SK-N-SH (cell line): Measurements from ENCODE around the gene PARP4. TPM values are rescaled to one million over a fixed set of nuclear protein-coding genes. Genes with fewer than 3 reads are reported as not detected.

Experiments
- CTCF ChIA-PET: fragments of 300-600, 350-600 bp; formaldehyde crosslinking; extraction: SDS; loops from one replicate; lab custom pipeline; 2021; lab: Yijun Ruan, JAX
- POLR2A ChIA-PET: fragments of 350-600 bp; sonication (Branson Sonifier 250); formaldehyde crosslinking; extraction: SDS; loops from one replicate; lab custom pipeline; 2020; ENCODE audit warnings: antibody characterized with exemption, inconsistent platforms; lab: Yijun Ruan, JAX
- DNase-seq: peaks from one replicate; pipeline ENCODE4 v3.0.0; 2012
- H2AFZ ChIP-seq: fragments of 200-600 bp; sonication (generic); 2 replicates; pipeline ENCODE4 v1.8.1; 2016; ENCODE audit warnings: antibody characterized with exemption, mild to moderate bottlenecking, low read depth
- H3F3A ChIP-seq: fragments of 200-600 bp; sonication (generic); replicated peaks from 2 replicates; pipeline ENCODE3; 2016; ENCODE audit warnings: antibody characterized with exemption, mild to moderate bottlenecking; ENCODE audit not compliant: insufficient read depth
- H3K27ac ChIP-seq, 2 experiments: fragments of 200-500 bp in 1 of 2; fragments of 200-600 bp in 1 of 2; sonication (Bioruptor generic) in 1 of 2; sonication (generic), shearing (Covaris generic) in 1 of 2; 2 replicates each; pipeline versions ENCODE4 v1.5.1 to v1.6.1; 2014 to 2016; ENCODE audit warnings: low read depth in 2 of 2, inconsistent platforms in 1 of 2, low read length in 1 of 2, mild to moderate bottlenecking in 1 of 2, mixed read lengths in 1 of 2
- H3K27me3 ChIP-seq: fragments of 200-600 bp; sonication (generic), shearing (Covaris generic); 2 replicates; pipeline ENCODE4 v1.6.1; 2016; ENCODE audit warnings: mixed run types; ENCODE audit not compliant: insufficient read depth
- H3K36me3 ChIP-seq, 2 experiments: fragments of 200-500 bp in 1 of 2; fragments of 200-600 bp in 1 of 2; sonication (Bioruptor generic) in 1 of 2; sonication (generic) in 1 of 2; replicated peaks in 1 of 2; 2 replicates each; pipeline versions ENCODE3 to v1.5.1; 2014 to 2016; ENCODE audit warnings: low read length in 1 of 2, mild to moderate bottlenecking in 1 of 2; ENCODE audit not compliant: insufficient read depth in 2 of 2, control insufficient read depth in 1 of 2
- H3K4me1 ChIP-seq, 2 experiments: fragments of 200-500 bp in 1 of 2; fragments of 200-600 bp in 1 of 2; sonication (Bioruptor generic) in 1 of 2; sonication (generic), shearing (Covaris generic) in 1 of 2; 2 replicates each; pipeline versions ENCODE4 v1.5.1 to v1.6.1; 2014 to 2016; ENCODE audit warnings: low read depth in 1 of 2, low read length in 1 of 2, mixed run types in 1 of 2; ENCODE audit not compliant: insufficient read depth in 2 of 2, control insufficient read depth in 1 of 2
- H3K4me2 ChIP-seq: fragments of 200-600 bp; sonication (generic), shearing (Covaris generic); 2 replicates; pipeline ENCODE4 v1.6.1; 2017; ENCODE audit warnings: mixed run types
- H3K4me3 ChIP-seq, 2 experiments: fragments of 200-500 bp in 1 of 2; fragments of 200-600 bp in 1 of 2; sonication (Bioruptor generic) in 1 of 2; sonication (generic), shearing (Covaris generic) in 1 of 2; 2 replicates each; pipeline versions ENCODE4 v1.5.1 to v1.8.1; 2014 to 2016; ENCODE audit warnings: low read depth in 2 of 2, inconsistent platforms in 1 of 2, low read length in 1 of 2, mild to moderate bottlenecking in 1 of 2, mixed read lengths in 1 of 2, moderate library complexity in 1 of 2
- H3K79me2 ChIP-seq: fragments of 200-600 bp; sonication (generic); 2 replicates; pipeline ENCODE4 v1.8.1; 2017; ENCODE audit warnings: mild to moderate bottlenecking; ENCODE audit not compliant: insufficient read depth
- H3K9ac ChIP-seq: fragments of 200-600 bp; sonication (generic); 2 replicates; pipeline ENCODE4 v1.6.1; 2017; ENCODE audit warnings: mixed run types
- H3K9me2 ChIP-seq: fragments of 200-600 bp; sonication (generic); 2 replicates; pipeline ENCODE4 v1.6.1; 2017; ENCODE audit warnings: mixed run types
- H3K9me3 ChIP-seq: fragments of 200-600 bp; sonication (generic); 2 replicates; pipeline ENCODE4 v1.6.1; 2017; ENCODE audit warnings: mixed run types, mild to moderate bottlenecking, moderate library complexity
- H4K20me1 ChIP-seq: fragments of 200-600 bp; sonication (generic); 2 replicates; pipeline ENCODE4 v1.6.1; 2017; ENCODE audit warnings: mild to moderate bottlenecking, mixed run types; ENCODE audit not compliant: insufficient read depth
- CHD2 ChIP-seq: fragments of 150-350 bp; IDR thresholded peaks from 2 replicates; pipeline ENCODE4 v1.6.1; 2018; ENCODE audit warnings: low read length; ENCODE audit not compliant: partially characterized antibody
- EZH2phosphoT487 ChIP-seq: fragments of 200-600 bp; sonication (generic); IDR thresholded peaks from 2 replicates; pipeline ENCODE4 v1.6.1; 2017; ENCODE audit warnings: low read depth, mixed run types, mild to moderate bottlenecking, antibody characterized with exemption, moderate library complexity, borderline replicate concordance
- GATA2 ChIP-seq: sonication (generic); formaldehyde crosslinking; IDR thresholded peaks from 2 replicates; pipeline ENCODE4 v1.5.0; 2020; ENCODE audit warnings: mild to moderate bottlenecking, missing genetic modification reagents
- IRF3 ChIP-seq: fragments of 150-350 bp; IDR thresholded peaks from 2 replicates; pipeline ENCODE4 v1.6.1; 2016; ENCODE audit warnings: mild to moderate bottlenecking, low read depth, low read length
- JUND ChIP-seq: IDR thresholded peaks from 2 replicates; pipeline ENCODE4 v1.4.0; 2012
- MAX ChIP-seq: IDR thresholded peaks from 2 replicates; pipeline ENCODE4 v1.4.0; 2012; ENCODE audit warnings: low read depth
- MEF2A ChIP-seq: IDR thresholded peaks from 2 replicates; pipeline ENCODE4 v1.4.0; 2012; ENCODE audit warnings: low read depth, borderline replicate concordance
- MXI1 ChIP-seq: IDR thresholded peaks from 2 replicates; pipeline ENCODE4 v1.6.1; 2012; ENCODE audit warnings: mild to moderate bottlenecking, low read depth, low read length, improper control_type of control experiment
- NFIC ChIP-seq: IDR thresholded peaks from 2 replicates; pipeline ENCODE4 v1.4.0; 2012; ENCODE audit warnings: borderline replicate concordance
- PBX3 ChIP-seq: IDR thresholded peaks from 2 replicates; pipeline ENCODE4; 2012
- POLR2AphosphoS5 ChIP-seq: IDR thresholded peaks from 2 replicates; pipeline ENCODE4 v1.6.1; 2012; ENCODE audit warnings: low read depth, low read length
- RAD21 ChIP-seq: IDR thresholded peaks from 2 replicates; pipeline ENCODE4 v1.6.1; 2012; ENCODE audit warnings: mild to moderate bottlenecking, low read length
- RCOR1 ChIP-seq: fragments of 150-350 bp; IDR thresholded peaks from 2 replicates; pipeline ENCODE4 v1.6.1; 2017; ENCODE audit warnings: antibody characterized with exemption, low read length
- RXRA ChIP-seq: IDR thresholded peaks from 2 replicates; pipeline ENCODE4 v1.4.0; 2012; ENCODE audit warnings: low read depth, mild to moderate bottlenecking, borderline replicate concordance
- SIN3A ChIP-seq: IDR thresholded peaks from 2 replicates; pipeline ENCODE4 v1.6.1; 2012; ENCODE audit warnings: low read depth, mild to moderate bottlenecking, low read length, moderate library complexity, borderline replicate concordance
- SMC3 ChIP-seq: IDR thresholded peaks from 2 replicates; pipeline ENCODE4 v1.6.1; 2012; ENCODE audit warnings: low read depth, low read length, improper control_type of control experiment
- TAF1 ChIP-seq: IDR thresholded peaks from 2 replicates; pipeline ENCODE4 v1.6.1; 2012; ENCODE audit warnings: low read depth, mild to moderate bottlenecking, low read length, moderate library complexity, borderline replicate concordance
- TEAD4 ChIP-seq: IDR thresholded peaks from 2 replicates; pipeline ENCODE4 v1.4.0; 2012; ENCODE audit warnings: mild to moderate bottlenecking, borderline replicate concordance; ENCODE audit not compliant: insufficient read depth
- WGBS: methylation state at CpG from one replicate; pipeline ENCODE4 v1.1.6; 2017; ENCODE audit warnings: low lambda C conversion rate; 5-methylcytosine and 5-hydroxymethylcytosine counted together
- polyA plus RNA-seq, 3 experiments: library from polyadenylated mRNA; depleted of rRNA; stranded (reverse); fragments of >200 nt; gene quantifications; 2 replicates each; pipeline ENCODE4 v1.2.3, GENCODE V29; 2012

Gene PARP4
- polyA plus RNA-seq, 1 of the 3 experiments (the other 2 are of a cell fraction) = 33.9 TPM

GRCh38 chr13:24527266-24527775 is 14.7 kb upstream of the PARP4 start:
- Histone ChIP-seq H4K20me1 (no peaks in the 10 kb centered on the region), H3K9me2 (no peaks in the 10 kb centered on the region), H3K79me2 (no peaks in the 10 kb centered on the region), H3K27ac (no peak overlapping the region), H3K27me3 (no peaks in the 10 kb centered on the region), H3K4me1 (no peaks in the 10 kb centered on the region; a peak in 1 of 4 replicates), H3K36me3 (no peaks in the 10 kb centered on the region), H3K4me2 (no peak overlapping the region), H3K9ac (no peak overlapping the region), H2AFZ (no peak overlapping the region), H3K4me3 (no peak overlapping the region), H3K9me3 (no peaks in the 10 kb centered on the region), H3F3A (no peaks in the 10 kb centered on the region)
- 70% methylated on average over 6 of the region's 6 CpGs for WGBS
- CTCF ChIA-PET = no interaction called here
- TF ChIP-seq MXI1 (no peak), MEF2A (no peak), RCOR1 (no peak)
- no peak for DNase-seq
- POLR2A ChIA-PET = no interaction called here

- DNase-seq = no peak
- no peak overlapping the region for H2AFZ ChIP-seq
- H3K27me3 ChIP-seq = no peaks in the 10 kb centered on the region
- H3K9ac ChIP-seq = no peak overlapping the region
- H3K9me2 ChIP-seq = no peaks in the 10 kb centered on the region
- H3K4me1 ChIP-seq = no peaks in the 10 kb centered on the region; a peak in 1 of 4 replicates
- no peak overlapping the region for H3K4me2 ChIP-seq
- no peak overlapping the region; a peak in 1 of 4 replicates for H3K27ac ChIP-seq
- 97% methylated on average over 1 of the region's 1 CpG for WGBS
- ChIA-PET CTCF (no interaction called here), POLR2A (no interaction called here)
- no peaks in the 10 kb centered on the region for H3K79me2 ChIP-seq
- no peaks in the 10 kb centered on the region for H3F3A ChIP-seq
- H3K36me3 ChIP-seq = no peaks in the 10 kb centered on the region
- H3K9me3 ChIP-seq = no peaks in the 10 kb centered on the region
- H4K20me1 ChIP-seq = no peaks in the 10 kb centered on the region
- H3K4me3 ChIP-seq = no peak overlapping the region
- no peak for TF ChIP-seq MXI1
- TF ChIP-seq TAF1 = no peak
- TF ChIP-seq RCOR1 = no peak
- no peak for TF ChIP-seq GATA2
- TF ChIP-seq EZH2phosphoT487 = no peak
- no peak for TF ChIP-seq NFIC
- no peak for TF ChIP-seq POLR2AphosphoS5
Observed at GRCh38 chr13:24520733-24521132, 8.2 kb upstream of the PARP4 start.

GRCh38 chr13:24516919-24517318 is 4.3 kb upstream of the PARP4 start:
- Histone ChIP-seq H3K4me2 (no peak overlapping the region), H3K4me1 (no peaks in the 10 kb centered on the region), H3K79me2 (peaks cover under 1% of the 10 kb centered on the region; the same call in 1 of the 2 replicates), H3K9ac (no peak overlapping the region), H3K36me3 (no peaks in the 10 kb centered on the region), H3K27ac (no peak overlapping the region), H3K27me3 (no peaks in the 10 kb centered on the region), H3K4me3 (no peak overlapping the region), H4K20me1 (no peaks in the 10 kb centered on the region), H2AFZ (no peak overlapping the region), H3K9me2 (no peaks in the 10 kb centered on the region), H3K9me3 (no peaks in the 10 kb centered on the region), H3F3A (peaks cover under 1% of the 10 kb centered on the region)
- no peak for DNase-seq
- CTCF ChIA-PET = interaction anchor here (0.9 kb wide), 1 partner anchor 177 kb away, joined by 3 read pairs; no protein-coding TSS in a partner anchor
- POLR2A ChIA-PET = no interaction called here
- WGBS = 77% methylated on average over 6 of the region's 6 CpGs
- TF ChIP-seq RXRA (no peak), TEAD4 (no peak), IRF3 (no peak), POLR2AphosphoS5 (no peak), SMC3 (no peak), NFIC (no peak), RAD21 (no peak), JUND (no peak), PBX3 (no peak), MAX (no peak), SIN3A (no peak), CHD2 (no peak)
